Hematopoietic multipotent progenitor cell treated with erythropoietin and hydrocortisone succinate and interleukin-3 and kit ligand, for 4 days (in vitro differentiated cells): ENCODE measurements around the gene WDR48.

Experiments used
- DNase-seq: peaks from one replicate; pipeline ENCODE4 v3.0.0-alpha.2; 2015

The WDR48 gene

DNA sequence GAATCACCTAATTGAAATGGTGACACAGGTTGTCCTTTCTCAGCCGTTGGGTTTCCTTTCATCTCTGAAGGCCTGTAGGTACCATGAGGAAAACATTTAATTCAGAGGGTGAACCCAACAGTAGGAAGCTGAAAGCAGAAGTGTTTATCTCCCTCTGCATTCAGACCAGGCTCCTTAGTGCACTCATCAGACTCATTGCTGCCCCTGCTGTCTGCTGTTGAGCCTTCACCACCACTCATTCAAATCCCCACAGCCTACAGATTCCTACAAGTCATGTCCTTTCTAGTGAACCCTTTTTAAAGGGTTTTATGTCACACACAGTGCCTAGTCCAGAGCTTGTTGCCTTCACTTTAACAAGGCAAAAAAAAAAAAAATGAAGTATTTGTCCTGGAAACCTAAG is 13.4 kb downstream of the WDR48 start:
- peak; percentile 90 for DNase-seq

DNA sequence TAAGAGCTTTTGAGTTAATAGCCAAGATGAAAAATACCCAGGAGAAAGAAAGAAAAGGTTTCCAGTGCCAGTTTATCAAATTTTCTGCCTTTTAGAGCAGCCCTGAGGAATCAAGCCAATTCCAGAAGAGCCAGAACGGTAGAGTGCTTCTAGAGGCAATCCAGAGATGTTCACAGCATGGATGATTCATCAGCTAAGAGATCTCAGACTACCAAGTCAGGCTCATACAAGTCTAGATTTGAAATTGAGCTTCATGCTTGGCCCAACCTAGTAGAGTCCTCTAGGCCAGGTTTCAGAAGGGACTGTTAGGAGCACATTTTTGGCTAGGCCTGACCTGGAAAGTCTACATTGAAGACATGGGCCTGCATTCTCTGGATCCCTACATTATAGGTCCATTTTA is 15.5 kb downstream of the WDR48 start:
- DNase-seq: no peak

DNA sequence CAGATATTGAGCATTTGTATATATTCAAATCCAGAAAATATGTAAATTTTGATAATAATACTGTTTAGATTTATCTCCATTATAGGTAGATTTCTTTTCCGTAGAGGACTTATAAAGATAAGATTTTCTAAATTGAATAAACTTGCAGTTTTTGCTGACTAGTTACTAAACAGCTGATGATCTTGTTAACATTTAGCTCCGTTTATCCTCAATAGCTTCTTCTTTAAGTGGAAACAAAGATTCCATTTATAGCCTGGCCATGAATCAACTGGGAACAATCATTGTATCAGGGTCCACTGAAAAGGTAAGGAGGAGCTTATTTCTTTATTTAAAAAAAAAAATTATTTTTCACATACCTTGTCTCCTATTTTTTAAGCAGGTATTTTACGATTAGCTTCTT is 16.7 kb downstream of the WDR48 start:
- no peak for DNase-seq

DNA sequence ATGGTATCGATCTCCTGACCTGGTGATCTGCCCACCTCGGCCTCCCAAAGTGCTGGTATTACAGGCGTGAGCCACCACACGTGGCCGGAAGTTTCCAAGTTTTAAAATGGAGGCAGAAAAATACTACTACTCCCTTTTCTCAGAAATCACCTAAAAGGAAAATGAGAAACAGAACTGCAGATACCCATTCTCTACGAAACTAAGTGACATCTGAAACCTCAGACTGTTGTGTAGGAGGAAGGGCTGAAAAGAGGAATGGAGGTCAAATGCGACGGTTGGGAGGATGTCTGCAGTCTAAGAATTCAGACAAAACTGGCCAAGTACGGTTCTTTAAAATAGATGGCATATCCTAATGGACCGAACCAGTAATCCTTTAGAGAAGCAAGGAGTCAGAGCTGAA is 24.1 kb downstream of the WDR48 start:
- DNase-seq: no peak

DNA sequence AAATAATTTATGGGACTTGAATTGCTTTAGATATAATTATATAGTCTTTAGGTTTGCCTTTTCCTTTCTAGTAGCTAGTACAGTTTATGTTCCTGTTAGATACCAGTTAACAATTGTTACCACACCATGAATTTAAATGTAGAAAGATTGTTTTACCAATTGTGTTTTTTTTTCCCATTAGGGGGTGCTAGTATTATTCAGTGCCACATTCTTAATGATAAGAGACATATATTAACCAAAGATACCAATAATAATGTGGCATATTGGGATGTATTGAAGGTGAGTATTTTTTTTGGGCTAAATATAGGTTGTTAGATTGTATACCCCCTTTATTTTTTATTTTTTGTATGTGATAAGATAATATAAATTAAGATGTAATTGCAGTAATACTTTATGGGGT is 27.7 kb downstream of the WDR48 start:
- DNase-seq: peak; percentile 29

DNA sequence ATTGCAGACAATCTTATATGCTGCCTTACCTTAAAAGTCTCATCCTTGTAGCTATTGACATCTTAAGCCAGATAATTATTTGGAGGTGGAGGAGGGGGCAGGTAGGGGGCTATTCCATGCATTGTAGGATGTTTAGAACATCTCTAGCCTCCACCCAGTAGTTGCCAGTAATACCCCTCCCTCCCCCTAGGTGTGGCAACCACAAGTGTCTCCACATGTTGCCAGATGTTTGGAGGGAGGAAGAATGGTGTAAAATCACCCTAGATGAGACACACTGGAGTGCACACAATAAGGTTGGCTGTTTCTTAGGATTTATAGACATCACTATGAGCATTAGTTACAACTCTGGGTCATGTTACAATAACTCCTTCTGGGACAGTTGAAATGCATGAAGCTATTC is 28.2 kb downstream of the WDR48 start:
- DNase-seq: peak; percentile 36

DNA sequence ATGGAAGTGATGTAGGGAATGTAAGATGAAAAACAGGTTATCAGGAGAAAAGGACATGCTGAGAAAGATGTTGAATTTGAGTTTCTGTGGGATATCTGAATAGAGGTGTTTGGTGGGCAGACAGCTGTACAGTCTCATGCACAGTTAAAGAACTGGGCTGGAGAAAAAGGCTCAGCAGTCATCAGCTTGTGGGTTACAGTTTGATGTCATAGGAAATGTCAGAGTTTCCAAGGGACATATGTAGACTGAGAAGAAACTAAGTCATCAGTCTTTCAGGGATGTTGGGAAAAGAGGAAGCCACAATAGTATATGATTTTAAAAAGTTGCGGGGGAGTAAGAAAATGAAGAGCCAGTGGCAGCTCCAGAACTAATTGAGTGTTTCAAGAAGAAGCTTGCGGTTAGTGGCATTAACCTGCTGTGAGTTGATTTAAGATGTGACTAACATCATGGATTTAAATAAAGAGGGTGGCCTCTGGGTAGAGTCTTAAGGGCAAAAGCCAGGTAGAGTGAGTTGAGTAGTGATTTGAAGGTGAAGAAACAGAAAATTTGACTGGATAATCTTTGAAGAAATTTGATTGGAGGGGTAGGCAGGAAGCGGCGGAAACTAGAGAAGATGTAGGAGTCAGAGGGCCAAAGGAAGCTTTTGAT is 31.0 kb downstream of the WDR48 start:
- DNase-seq: no peak

DNA sequence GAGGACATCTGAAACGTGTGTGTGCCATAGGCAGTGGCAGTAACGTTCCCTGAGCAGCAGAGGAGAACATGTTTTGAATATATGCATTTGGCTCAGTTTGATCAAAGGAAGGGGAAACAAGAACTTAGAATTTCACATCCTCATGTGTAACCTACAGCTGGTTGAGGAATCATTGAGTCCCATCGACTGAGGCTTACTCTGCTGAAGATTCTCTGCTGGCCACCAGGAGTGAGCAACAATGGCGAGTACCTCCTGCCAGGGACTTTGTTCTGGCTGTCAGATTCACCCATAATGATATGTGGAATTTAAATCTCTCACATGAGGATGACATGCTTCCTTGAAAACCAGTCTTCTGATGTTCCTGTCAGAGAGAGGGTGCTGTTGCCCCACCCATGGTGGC is 34.3 kb downstream of the WDR48 start:
- no peak for DNase-seq

DNA sequence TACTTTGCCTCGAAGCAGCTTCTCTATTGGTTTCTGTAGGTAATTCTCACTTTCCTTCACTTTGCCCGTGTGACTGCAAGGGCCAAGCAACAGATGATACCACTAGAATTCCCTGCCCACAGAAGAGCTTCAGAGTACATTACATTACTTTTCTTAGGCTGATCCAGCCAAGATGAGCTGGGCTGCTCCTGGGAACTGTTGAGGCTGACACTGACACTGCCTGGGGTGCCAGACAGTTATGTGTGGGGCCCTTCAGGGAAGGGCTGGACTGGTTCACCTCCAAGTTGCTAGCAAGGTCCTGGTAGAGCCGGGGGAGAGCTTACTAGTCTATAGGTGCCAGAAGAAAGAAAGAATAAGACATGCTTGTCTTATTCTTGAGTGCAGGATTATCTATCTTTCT is 36.6 kb downstream of the WDR48 start:
- DNase-seq: no peak

DNA sequence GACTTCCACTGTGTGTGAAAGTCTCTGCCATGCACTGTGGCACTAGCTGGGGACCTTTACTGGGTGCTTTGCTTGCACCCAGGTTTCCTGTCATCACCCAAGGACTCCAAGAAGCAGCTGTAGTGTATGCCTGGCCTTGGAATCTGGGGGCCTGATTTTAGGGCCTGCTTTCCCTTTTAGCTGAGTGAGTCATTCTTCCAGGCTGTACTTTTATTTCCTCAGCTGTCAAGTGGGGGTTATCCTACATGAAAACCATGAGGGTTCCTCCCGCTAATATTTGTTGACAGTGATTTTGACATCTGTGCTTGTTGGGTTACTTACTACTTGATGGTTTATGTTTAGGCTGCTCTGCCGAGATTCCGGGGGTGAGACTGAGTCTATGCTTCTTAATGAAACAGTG is 37.1 kb downstream of the WDR48 start:
- DNase-seq: no peak

DNA sequence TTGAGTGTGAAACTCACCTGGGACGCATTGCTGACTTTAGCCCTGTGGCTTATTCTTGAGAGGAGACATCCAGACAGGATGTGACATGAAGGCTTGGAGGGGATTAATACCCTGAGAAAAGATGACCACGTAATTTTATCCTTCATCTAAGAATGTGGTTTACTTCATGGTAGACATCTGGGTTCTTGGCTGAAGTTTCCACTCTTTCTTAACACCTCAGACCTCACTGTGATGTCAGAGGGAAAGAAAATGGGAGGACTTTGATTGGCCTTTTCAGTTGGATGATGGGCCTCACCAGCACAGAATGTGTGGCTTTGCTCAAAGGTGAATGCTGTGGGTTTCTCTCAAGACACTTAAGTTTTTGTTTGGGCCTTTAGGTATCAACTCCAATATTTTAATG is 39.1 kb downstream of the WDR48 start:
- DNase-seq: peak; percentile 25

DNA sequence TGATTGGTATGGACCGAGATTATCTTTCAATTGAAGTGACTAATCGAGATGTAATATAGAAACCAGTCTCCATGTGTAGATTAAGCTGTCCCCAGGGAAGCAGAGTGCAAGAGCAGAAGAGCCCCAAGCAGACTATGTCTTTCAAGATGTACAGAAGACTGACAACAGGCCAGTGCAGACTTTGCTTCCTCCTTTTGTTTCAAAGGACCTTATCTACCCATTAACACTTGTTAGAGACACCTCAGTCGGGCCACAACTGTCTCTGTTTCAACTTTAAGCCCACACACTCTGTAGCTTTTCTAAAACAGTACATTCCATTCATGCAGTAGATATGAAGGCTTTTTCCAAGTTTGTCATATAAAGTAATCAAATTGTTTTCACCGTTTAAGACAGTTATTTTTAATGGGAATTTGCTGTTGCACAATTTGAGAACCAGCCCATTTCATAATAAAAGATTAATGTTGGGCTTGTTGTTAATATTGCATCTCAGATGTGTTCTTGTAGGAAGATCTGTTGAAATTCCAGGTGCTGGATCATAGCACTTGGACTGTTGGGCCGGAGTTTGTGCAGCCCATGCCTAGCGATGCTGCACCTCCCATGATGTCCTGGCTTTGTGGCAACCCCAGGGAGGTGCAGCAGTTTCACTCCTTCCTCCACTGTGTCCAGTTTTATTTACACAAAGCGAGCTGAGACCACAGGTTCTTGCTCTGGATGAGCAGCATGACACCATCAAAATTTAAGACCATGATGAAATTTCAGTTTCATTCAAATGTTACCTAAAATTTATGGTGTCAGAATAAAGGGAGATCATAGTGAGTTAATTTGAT is 43.2 kb downstream of the WDR48 start:
- DNase-seq: peak; percentile 76

DNA sequence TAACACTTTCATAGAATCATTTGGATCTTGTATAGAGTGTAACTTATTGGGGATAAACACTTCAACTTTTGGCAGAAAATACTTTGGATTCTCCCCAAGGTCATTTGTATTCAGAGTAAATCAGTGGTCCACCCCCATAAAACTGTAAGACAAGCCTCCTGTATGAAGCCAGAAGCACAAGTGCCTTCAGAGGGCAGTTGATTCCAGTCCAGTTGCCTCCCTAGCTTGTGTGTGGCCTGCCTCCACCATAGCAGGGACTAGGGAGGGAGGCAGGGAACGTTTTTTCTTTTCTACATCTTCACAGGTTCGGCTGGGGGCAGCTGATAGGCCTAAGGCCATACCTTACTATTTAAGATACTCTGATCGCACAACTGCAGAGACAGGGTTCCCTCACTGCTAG is 44.0 kb downstream of the WDR48 start:
- no peak for DNase-seq

DNA sequence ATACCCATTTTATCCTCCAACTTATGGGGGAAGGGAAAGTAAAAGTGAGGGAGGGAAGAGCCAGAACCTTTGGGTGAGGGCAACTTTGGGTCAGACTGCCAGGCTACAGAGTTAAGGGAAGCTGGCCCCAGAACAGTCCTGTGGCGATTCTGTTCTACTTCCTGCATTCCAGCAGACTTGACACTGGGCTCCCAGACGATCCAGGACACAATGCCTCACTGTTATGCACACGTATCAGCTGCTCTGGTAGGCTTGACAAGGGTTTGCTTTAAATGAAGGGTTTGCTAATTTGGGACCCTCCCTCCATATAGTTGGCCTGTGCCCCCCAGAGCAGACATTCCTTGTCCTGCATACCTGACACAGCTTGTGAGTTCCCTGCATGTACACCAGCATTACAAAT is 45.0 kb downstream of the WDR48 start:
- no peak for DNase-seq

DNA sequence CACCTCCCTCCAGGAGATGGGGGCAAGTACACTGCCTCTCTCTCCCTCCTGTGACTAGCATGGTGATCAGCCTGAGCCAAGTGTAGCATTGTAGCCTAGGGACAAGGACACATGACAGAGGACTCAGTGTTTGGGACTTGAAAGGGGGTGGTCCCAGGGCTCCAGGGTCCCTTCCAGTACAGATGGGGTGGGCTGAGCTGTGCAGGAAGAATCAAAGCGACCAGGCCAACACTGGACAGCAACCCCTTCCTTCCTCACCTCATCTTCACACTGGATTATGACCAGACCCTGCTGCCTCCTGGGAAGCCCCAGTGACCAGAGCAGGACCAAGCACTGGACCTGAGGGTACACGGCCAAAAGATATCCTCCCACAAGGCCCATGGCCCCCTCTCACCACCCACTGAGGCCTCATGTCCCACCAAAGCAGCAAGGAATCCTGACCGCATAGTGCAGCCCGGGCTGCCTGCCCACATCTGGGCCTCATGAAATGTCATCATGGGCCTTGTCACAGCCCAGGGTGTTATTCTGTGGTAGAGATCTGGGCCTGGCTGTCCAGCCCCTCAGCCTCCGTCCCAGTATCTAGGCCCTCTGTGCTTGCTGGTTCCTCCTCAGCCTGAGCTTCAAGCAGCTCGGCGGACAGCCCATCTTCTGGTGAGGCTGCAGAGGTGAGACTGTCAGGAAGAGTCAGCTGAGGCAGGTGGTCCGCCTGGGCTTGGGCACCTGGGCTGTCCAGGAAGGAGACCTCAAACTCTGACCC is 46.1 kb downstream of the WDR48 start:
- no peak for DNase-seq

DNA sequence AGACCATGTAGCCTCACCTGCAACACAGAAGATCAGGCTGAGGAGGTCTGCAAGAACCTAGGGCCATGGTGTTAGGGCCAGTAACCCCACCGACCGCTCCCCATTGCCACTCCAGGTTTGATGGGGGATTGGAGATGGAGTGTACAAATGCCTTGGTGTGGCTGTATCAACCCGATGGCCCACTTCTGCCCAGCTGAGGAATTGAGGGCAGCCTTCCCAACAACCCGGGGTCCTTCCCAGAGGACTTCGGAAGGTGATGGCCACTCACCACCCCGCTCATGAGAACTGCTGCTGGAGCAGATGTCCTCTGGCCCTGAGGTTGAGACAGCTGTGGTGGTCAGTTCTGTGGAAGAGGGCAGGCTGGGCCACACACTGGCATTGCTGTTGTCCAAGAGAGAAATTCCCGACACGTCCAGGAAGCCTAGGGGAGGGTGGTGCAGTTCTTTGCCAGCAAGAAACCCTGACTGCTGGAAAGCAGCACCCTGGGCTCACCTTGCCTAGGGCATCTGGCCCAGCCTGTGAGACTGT is 46.7 kb downstream of the WDR48 start:
- no peak for DNase-seq

DNA sequence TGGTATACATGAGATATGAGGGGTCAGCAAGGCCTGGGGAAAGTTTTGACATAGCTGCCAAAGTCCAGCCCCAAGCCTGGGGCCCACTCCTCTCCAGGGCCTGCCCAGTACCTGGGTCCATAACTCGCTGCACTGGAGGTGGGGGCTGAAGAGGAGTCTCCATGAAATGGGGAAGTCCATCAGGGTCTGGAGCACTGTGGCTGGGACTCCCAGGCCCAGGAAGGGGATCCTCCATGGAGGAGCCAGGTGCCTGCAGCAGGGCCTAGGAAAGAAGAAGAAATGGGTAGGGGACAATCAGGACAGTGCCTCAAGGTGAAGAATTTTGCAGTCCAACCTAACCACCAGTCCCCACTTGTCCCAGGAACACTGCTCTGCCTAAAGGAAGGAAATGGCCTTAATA is 47.4 kb downstream of the WDR48 start:
- no peak for DNase-seq

DNA sequence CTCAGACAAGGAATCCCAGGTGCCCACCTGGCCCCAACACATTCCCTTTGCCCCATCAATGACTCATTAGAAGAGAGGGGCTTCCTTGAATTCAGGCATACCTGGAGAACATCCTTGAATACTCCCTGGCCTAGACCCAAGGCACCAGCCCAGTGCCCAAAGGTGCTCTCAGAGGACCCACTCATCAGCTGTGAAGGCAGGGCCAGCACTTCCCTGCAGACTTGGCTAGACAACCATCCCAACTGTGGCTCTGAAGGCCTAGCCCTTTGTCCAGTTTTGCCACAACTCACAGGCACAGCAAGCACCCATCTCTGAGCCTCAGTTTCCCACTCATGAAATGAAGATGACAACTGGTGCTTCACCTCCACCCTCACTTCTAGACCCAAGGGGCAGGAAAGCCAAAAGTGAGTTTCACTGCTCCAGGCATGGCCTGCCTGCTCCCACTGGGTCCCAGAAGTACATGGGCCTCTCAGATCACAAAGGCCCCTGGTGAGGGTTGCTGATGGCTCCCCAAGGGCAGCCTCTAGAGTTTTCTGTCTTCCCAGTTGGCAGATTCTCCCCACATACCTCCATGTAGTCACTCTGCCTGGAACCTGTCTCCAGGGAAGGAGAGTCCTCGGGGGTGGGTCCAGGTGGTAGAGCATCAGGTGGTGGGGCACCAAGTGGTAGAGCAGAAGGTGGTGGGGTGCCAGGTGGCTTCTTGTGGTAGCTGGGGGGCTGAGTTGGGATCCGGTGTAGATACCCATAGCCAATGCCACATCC is 48.1 kb downstream of the WDR48 start:
- no peak for DNase-seq

DNA sequence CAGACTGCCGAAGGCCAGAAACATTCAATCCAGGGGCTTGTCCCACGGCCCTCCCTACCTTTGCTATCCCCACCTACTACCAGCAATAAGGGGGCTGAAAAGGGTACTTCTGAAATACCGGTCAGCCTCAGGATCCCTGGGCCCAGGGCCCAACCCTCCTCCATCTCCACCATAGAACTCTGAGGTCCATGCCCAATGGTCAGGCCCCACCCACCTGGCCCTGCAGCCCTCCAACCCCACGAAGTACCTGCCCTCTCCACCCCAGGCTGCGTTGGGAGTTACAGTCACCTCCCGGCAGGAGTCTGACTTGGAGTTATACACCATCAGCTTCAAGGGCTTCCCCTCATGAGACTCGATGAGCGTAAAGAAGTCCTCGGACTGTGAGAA is 48.7 kb downstream of the WDR48 start:
- DNase-seq: no peak

DNA sequence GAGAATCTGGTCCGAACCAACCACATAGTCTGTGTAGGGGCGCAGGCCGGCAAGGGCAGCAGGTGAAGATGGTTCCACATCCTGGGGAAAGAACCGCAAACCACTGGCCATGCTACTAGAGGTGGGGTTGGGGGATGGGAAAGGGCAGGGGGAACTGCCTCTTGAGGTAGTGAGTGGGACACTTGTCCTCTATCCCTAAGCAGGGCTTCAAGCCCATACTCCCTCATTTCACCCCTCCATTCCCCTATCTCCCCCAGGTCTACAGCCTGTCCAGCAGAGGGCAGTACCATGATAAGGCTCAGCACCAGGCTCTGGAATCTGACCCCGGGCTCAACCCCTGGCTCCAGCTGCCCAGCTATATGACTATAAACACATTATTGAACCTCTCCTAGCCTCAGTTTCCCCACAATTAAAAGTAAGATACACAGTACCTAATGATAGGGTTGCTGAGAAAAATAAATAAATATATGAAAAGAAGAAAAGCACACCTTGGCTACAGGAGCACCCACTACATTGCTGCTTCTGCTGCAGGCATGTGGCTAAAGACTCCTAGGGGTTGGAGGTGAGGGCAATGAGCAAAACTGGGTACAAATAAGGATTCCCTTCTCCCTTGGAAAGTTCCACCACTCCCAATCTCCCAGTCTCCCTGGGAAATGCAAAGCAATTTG is 49.3 kb downstream of the WDR48 start:
- DNase-seq: peak; percentile 81

DNA sequence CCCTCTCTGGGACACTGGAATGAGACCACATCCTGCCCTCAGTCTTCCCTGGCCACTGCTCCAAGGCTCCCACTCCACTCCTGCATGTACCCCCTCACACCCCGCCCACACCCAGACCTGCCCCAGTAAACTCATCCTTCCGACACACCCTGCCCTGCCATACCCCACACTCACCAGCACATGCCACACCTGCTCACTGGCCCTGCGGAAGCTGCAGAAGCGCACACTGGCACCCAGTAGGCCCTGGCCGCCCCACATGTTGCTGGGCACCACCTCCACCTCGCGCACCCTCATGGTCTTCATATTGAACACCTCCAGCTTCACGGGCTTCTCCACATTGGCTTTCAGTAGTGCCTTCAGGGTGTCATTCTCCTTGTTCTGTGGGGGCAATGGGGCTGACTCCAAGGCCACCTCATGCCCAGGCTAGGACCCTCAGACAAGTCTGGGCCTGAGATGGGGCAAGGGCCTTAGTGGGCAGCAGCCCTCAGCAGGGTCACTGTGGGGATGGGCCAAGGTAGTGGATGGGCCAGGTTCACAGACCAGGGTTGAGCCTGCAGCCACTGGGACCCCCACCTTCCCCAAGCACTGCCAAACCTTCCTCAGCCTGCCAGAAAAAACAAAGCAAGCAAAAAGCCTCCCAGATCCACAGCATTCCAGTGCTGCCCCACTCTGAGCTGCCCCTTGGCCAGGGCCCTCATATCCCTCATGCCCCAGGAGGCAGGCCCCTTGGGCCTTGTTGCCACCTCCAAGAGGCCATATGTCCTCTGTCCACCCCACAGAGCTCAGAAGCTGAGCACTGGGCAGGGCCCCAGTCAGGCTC is 50.9 kb downstream of the WDR48 start:
- DNase-seq: no peak

DNA sequence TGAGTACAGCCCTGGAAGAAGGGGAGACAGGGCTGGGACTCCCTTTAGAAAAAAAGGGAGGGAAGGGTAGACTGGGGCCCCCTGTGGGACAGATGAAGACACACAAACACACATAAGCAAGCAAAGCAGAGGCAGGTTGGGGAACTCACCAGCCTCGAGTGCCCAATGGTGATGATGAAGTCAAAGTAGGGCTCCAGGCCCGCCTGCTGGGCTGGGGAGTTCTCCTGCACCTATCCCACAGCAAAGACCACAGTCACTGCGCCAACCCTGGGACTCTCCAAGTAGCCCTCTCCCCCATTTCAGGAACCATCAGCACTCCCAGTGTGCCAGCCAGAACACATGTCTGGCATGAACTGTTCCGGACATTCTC is 51.5 kb downstream of the WDR48 start:
- DNase-seq: peak; percentile 55
